RWPE2 (cell line): Measurements from ENCODE around the gene GAS2L2.

ENCODE experiments used
- ATAC-seq: fragments of 200-7000 bp; cut with Tn5 transposase; 3 replicates; pipeline ENCODE4 v1.9.1; 2021; ENCODE audit warnings: low read depth
- DNase-seq: peaks from one replicate; pipeline ENCODE4 v3.0.0-alpha.2; 2020; ENCODE audit warnings: low spot score
- H3K27ac ChIP-seq: fragments of 450-650 bp; 2 replicates; pipeline ENCODE4 v1.5.1; 2017; ENCODE audit warnings: mild to moderate bottlenecking; ENCODE audit not compliant: poor library complexity, severe bottlenecking
- H3K27me3 ChIP-seq: fragments of 250-450 bp; sonication (Bioruptor Pico); 2 replicates; pipeline ENCODE4 v1.5.1; 2021; ENCODE audit warnings: mild to moderate bottlenecking, moderate library complexity; ENCODE audit not compliant: insufficient read depth, poor library complexity, severe bottlenecking
- H3K36me3 ChIP-seq: fragments of 250-450 bp; sonication (Bioruptor Pico); 2 replicates; pipeline ENCODE4 v1.5.1; 2020; ENCODE audit warnings: low read depth, mild to moderate bottlenecking, moderate library complexity
- H3K4me1 ChIP-seq: fragments of 250-450 bp; sonication (Bioruptor Pico); 2 replicates; pipeline ENCODE4 v1.5.1; 2021; ENCODE audit warnings: mild to moderate bottlenecking, moderate library complexity; ENCODE audit not compliant: insufficient read depth, poor library complexity, severe bottlenecking
- H3K4me3 ChIP-seq: fragments of 250-450 bp; sonication (Bioruptor Pico); 2 replicates; pipeline ENCODE4 v1.5.1; 2021; ENCODE audit warnings: mild to moderate bottlenecking, moderate library complexity; ENCODE audit not compliant: severe bottlenecking
- H3K9me3 ChIP-seq: fragments of 250-450 bp; sonication (Bioruptor Pico); 2 replicates; pipeline ENCODE4 v1.5.1; 2021; ENCODE audit warnings: mild to moderate bottlenecking, moderate library complexity; ENCODE audit not compliant: severe bottlenecking
- CTCF ChIP-seq: fragments of 450-650 bp; IDR thresholded peaks from one replicate; pipeline ENCODE4 v1.5.1; 2017; ENCODE audit warnings: mild to moderate bottlenecking, moderate library complexity; ENCODE audit not compliant: poor library complexity, severe bottlenecking

Gene GAS2L2

DNA sequence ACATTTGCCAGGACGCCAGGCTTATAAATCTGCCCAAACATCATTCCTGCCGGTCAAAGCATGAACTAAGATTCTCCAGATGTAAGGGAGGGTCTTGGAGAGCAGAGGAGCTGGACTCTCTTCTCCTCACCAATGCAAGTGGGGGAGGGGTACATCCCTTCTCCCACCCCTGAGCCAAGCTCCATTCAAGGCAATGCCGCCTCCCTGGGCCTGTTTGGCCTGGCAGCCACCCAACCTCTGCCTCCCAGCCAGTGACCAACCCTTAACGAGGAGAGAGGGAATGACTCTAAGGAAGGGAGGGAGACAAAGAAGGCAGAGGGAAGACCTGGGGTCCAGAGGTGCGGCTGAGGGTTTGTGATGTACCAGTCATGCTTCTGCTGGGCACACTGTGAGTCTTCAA is 21.5 kb upstream of the GAS2L2 start:
- no peak overlapping the region for H3K27ac ChIP-seq
- DNase-seq (no peak), ATAC-seq (peak; percentile 24; the same call in 1 of the 3 replicates)
- H3K4me3 ChIP-seq, result no peak overlapping the region
- no peak for TF ChIP-seq CTCF
- no peaks in the 10 kb centered on the region for H3K27me3 ChIP-seq
- peaks cover 15% of the 10 kb centered on the region for H3K36me3 ChIP-seq
- no peaks in the 10 kb centered on the region for H3K9me3 ChIP-seq
- peaks cover 28% of the 10 kb centered on the region for H3K4me1 ChIP-seq

DNA sequence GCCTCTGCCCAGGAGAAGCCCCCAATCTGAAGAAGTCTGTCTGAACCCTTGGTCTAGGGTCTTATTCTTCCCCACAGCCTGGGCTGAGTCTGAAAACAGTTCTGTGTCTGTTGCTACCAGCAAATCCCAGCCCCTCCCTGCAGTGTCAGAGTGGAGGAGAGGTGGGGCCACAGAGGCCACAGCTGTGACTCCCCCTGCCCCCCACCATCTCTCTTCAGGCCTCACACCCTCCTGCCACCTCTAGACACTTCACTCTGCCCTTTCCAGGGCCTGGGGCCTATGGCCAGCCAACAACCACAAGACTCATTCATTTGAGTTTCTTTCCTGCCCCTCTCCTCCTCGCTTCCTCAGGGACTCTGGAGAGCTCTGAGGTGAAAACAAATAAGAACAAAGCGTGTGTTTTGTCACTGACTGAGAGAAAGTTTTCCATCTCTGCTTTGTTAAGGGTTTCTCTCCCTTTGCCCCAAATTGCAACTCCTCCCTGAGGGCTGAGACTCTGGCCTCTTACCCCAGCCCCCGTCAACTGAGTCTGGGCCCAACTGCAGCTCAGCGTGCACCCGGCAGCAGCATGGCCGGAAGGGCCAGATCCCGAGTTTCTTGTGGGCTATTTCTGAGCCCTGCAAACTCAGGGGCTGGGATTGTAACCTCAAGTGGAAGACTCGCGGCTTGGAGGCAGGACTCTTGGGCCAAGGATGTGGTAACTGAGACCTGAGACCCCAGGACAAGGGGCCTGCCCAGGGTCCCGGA is 20.8 kb upstream of the GAS2L2 start:
- no peak for DNase-seq
- H3K4me3 ChIP-seq, result no peak overlapping the region

GRCh38 chr17:35773129-35773528 is 20.1 kb upstream of the GAS2L2 start:
- ATAC-seq (no peak), DNase-seq (no peak)
- Histone ChIP-seq H3K4me3 (no peak overlapping the region), H3K27ac (no peak overlapping the region), H3K4me1 (peaks cover 16% of the 10 kb centered on the region), H3K27me3 (no peaks in the 10 kb centered on the region), H3K36me3 (peaks cover 15% of the 10 kb centered on the region), H3K9me3 (no peaks in the 10 kb centered on the region)
- TF ChIP-seq CTCF, result no peak

More for the DNA sequence above, 20.8 kb upstream of the GAS2L2 start:
- Histone ChIP-seq H3K27ac (no peak overlapping the region), H3K27me3 (no peaks in the 10 kb centered on the region), H3K9me3 (no peaks in the 10 kb centered on the region), H3K36me3 (peaks cover 15% of the 10 kb centered on the region), H3K4me1 (peaks cover 22% of the 10 kb centered on the region)
- ATAC-seq, result no peak
- TF ChIP-seq CTCF, result no peak

GRCh38 chr17:35769895-35770486 is 17.0 kb upstream of the GAS2L2 start:
- no peak overlapping the region for H3K27ac ChIP-seq
- ATAC-seq (no peak), DNase-seq (no peak)
- no peaks in the 10 kb centered on the region for H3K36me3 ChIP-seq
- peak; percentile 30 for TF ChIP-seq CTCF
- no peaks in the 10 kb centered on the region for H3K9me3 ChIP-seq
- H3K27me3 ChIP-seq, result no peaks in the 10 kb centered on the region
- peaks cover 6% of the 10 kb centered on the region for H3K4me1 ChIP-seq
- H3K4me3 ChIP-seq, result no peak overlapping the region

DNA sequence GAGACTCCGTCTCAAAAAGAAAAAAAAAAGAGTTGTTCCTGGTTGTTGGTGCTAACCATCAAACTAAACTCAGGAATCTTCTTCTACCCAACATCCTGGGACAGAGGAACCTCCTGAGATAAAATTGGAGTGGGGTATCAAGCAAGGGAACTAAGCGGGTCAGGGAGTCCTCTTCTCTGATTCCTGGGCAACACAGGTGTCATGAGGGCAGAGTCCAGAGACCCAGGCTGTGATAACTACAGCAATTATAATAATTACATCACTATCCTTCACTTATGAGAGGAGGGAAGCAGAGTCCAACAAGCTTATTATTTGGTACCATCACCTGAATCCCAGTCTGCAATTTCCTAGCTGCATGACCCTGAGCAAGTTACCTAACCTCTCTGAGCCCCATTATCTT is 15.8 kb upstream of the GAS2L2 start:
- Histone ChIP-seq H3K4me1 (no peaks in the 10 kb centered on the region), H3K4me3 (no peak overlapping the region), H3K27me3 (no peaks in the 10 kb centered on the region), H3K36me3 (no peaks in the 10 kb centered on the region), H3K9me3 (no peaks in the 10 kb centered on the region), H3K27ac (no peak overlapping the region)
- no peak for DNase-seq
- TF ChIP-seq CTCF, result no peak
- no peak for ATAC-seq
